GM21390 (cell line): Measurements from ENCODE around the gene PAM16.
A peak's percentile ranks its signal among the peaks of the same experiment; 100 is the strongest.

Source experiments
- ATAC-seq: cut with Tn5 transposase; IDR thresholded peaks from one replicate; pipeline ENCODE4 v1.9.1; 2021; ENCODE audit not compliant: unreplicated experiment

Gene PAM16

DNA sequence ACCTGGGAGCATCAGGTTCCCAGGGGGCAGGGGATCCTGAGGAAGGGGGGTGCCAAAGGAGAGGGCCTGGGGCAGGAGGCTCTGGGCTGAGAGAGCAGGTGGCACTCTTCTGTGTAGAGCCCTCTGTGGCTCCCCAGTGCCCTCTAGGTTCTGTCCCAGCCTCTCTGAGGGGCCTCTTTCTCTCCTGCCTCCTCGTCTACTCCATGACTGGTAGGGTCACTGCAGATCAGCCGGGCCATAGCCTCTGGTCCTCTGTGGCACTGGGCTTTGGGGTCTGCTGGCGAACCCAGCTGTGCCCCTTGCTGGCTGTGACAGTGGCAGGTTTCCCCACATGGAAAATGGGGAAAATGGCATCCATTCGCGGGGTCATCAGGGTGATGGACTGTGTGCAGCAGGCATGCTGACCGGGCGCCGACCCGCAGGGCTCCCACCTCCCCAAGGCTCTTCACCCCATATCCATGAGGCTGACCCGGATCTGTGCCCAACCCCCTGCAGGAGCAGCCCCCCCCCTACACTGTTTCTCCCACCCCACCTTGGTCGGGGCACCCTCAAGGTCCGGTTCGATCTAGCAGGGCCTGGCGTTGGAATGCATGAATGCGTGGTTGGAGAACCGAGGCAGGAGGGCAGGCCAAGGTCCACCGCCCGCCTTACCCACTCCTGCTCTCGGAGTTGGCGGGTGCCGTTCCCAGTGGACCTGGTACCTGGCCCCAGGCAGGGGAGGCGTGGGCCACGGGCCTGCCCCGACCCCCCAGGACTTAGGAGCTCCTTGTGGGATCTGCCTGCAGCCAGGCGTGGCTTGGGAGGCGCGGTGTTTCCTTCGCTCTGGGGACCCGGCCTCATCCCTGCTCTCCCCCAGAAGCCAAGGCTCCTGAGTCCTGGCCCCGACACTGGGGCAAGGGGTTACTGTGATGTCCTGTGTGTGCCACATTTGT, 28.7 kb downstream of the PAM16 start:
- ATAC-seq: no peak

DNA sequence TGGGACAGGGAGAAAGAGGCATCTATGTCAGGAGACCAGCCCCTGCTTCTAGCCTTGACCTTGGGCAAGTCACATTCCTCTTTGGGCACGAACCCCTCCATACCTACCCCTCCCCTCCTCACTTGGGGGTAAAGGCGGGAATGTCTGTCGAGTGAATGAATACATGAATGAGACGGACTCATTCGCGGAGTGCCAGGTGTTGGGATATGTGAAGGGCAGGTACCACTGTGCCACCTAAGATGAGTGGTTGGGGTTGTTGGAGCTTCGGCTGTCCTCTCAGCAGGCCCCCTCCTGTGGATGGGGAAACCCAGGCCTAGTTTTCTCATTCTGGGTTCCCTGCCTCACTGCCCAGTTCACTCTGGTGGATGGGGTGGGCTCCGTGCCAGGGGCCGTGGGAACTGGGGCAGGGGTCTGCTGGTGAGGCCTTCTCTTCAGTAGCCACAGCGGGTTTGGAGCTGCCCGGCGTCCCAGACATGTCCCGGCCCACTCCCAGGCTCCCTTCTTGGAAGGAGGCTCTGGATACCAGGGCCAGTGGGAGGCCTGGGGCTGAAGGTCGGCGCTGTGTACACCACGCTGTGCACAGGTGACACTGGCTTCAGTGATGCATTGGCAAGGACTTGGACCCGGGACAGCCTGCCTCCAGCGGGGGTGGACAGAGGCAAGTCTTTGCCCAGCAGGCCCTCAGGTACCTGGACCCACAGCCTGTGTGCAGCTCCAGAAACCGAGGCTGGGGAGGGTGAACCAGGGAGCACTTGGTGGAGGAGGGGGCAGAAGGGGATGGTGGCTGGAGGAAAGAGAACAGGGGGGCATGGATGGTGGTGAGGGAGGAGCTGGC, 29.6 kb downstream of the PAM16 start:
- no peak for ATAC-seq

DNA sequence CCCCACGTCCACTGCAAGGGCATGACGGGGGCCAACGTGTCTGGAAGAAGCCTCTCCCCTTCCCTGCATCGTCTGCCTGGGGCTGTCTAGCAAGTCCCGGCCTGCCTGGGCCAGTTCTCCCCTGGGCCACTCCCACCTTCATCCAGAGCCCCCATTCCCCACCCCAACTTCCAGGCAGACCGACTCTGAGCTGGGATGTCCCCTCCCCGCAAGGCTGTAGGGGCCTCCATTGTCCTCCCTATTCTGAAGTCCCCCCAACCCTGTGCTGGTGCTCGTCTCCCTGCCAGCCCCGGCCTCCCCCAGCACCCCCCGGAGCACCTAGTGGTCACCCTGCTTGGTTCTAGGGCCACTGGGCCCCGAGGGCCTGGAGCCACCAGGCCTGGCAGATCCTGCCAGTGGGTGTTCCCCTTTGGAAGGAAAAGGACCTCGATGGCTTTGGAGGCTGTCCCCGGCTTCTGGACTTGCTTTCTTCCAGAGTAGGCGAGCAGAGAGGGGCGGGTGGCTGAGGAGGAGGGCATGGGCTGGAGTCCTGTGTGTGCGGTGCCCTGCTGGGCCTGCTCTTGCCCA, 30.5 kb downstream of the PAM16 start:
- ATAC-seq: no peak

DNA sequence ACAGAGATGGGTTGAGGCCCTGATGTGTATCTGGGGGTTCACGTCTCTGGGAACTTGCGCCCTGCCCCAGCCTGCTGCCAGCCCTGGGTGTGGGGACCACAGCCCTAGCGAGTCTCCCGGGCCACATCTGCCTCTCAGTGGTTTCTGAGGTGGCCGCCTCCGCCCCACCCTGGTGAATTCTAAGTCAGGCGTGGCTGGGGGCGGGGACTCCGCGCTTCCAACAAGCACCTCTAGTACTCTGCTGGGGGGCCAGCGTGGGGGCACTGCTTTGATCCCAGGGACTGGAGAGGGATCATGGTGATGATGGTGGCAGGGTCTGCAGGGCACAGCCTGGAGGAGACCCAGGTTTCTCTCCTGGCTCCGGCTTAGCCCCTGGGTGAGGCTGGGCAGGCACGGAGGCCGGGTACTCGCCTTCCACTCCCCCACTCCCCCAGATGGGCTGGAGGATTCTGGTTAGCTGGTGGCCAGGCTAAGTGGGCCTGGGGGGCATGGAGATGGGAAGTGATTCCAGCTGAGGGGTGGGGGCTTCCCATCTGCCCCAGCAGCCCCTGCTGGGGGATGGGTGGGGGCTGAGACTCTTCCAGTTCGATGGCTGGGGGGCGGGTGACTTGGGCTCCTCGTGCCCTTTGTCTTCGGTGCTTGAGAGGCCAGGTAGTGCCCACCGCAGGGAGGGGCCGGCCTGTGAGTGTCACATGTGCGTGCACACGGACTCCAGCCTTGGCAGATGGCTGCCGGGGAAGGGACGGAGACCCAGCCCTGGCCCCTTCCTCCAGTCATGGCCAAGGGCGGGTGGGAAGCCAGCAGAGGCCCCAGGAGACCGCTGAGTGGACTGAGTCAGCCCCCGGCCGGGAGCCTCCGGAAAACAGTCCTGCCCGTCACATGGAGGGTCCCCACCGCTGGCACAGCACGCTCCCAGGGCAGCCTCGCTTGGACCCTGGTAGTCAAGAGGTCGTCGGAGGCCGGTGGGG, 31.4 kb downstream of the PAM16 start:
- peak; percentile 53 for ATAC-seq

DNA sequence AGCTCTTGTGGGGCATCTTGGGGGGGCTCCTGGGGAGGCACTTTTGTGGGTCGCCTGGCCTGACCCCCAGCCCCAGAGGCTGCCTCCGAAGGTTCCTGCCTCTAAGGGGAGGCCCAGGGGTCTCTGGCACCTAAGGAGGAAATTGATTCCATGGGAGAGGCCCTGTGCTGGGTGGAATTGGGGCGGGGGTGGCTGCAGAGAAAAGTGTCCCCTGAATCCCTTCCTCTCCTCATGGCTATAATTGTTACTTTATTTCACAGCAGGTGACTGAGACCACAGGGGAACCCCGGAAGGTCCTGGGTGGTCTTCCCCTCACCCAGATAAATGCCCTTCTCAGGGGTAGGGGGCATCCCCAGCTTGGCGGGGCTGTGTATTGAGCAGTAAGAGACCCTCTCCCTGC, 32.2 kb downstream of the PAM16 start:
- ATAC-seq: no peak

DNA sequence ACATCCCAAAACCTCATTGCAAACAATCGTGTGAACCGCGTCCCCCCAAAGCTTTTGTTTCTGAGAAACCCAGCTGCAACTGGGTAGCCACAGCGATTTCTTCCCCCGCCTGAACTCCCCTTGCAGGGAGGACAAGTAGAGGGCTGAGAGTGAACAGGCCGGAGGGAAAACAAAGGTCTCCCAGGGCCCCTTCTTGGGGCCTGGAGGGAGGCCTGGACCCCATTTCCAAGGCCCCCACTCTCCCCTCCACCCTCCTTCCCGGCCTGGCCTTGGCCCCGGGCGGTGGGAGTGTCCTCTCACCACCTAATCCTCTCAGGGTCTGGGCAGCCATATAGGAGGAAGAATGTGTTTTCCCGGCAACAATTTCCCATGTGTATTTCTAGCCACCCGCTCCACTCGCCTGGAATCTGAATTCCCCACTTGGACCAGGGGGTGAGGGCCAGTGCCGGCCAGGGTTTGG, 32.6 kb downstream of the PAM16 start:
- ATAC-seq: no peak

DNA sequence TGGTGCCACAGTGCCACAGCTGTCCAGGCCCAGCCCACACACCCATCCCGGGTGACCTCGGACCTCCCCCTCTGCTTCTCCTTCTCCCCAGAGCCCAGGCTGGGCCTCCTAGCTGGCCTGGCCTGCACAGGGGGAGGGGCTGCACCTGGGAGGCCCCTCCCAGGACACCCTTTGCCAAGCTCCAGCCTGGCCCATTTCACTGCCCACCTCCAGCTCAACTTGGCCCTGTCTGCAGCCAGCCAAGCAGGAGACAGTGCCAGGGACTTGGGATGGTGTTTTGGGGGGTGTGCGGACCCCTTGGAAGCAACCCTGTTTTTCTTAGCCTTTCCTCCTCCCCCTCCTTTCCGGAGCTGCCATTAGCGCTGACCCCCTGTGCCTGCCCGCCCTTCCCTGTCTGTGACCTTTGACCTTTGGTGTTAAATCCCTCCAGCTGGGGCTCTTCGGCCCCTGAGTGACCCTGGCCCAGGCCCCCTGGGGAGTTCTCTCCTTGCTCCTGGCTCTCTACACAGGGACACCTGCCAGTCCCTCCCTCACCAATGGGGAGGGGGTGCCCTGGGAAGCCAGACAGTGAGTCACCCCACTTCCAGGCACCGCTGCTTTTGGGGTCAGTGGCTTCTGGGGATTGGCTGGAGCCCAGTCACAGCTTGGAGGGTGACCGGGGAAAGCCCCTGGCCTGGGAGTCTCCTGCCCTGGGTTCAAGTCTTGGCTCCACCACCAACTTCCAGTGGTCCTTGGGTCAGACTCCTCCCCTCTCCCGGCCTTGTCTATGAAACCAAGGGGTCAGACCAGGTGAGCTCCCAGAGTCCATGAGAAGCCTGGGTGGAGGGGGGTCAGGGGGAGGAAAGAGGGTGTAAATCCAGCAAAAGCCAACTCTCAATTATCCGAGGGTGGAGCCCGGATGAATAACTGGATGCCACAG, 33.3 kb downstream of the PAM16 start:
- no peak for ATAC-seq

DNA sequence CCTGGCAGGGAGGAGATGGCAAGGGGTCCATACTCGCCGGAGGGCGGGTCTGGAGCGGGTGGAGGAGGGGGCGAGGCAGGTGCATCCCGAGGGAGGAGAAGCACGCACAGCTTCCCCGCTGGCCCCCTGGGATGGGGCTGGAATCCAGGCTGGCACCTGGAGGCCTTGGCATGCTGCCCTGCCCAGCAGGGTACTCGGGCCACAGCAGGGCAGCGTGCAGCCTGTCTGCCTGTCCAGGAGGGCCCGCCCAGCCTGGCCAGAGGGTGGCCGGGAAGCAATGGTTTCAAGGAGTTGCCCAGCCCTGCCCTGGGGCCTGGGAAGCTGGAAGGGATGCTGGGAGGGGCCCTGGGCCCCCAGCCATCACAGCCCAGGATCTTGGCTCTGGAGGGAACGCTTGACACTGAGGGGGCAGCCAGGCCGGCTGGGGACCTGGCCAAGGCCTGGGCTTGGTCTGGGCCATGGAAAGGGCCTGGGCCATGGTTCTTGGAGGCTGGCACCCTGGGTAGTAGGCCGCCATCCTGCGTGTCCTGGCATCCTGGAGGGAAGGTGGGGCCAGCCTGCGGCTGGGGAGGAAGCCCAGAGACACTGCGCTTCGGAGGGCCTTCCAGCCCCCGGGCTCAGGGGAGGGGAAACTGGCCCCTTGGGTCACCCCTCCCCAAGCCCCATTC, 34.1 kb downstream of the PAM16 start:
- no peak for ATAC-seq

DNA sequence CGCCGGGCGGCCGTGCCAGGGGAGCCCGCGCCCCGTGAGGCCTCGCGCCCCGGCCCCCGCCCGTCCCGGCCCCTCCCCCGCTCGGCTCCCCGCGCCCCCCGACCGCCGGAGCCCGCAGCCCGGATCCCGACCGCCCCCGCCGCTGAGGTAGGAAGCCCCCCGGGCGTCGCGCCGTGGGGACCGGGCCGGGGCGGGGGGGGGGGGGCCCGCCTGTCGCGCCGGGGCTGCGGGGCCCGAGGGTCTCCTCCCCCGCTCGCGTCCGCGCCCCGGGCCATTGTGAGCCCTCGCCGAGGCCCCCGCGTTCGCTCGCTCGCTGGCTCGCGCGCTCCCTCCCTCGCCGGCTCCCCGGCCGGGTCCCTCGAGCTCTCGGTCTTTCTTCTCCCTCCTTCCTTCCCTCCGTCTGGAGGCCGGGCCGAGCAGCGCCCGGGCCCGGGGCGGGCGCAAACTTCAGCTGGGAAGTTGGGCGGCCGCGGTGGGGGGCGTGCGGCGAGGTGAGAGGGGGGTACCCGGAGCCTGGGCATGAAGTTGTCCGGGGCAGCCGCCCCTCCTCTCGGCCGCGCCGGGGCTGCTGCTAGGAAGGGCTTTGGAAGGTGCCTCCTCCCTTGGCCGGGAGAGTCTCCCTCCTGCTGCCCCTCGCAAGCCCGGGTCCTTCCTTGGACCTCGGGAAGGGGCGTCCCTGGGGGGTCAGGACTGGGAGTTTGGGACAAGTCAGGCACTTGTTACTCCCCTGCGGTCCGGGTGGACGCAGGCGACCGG, 34.8 kb downstream of the PAM16 start:
- no peak for ATAC-seq

DNA sequence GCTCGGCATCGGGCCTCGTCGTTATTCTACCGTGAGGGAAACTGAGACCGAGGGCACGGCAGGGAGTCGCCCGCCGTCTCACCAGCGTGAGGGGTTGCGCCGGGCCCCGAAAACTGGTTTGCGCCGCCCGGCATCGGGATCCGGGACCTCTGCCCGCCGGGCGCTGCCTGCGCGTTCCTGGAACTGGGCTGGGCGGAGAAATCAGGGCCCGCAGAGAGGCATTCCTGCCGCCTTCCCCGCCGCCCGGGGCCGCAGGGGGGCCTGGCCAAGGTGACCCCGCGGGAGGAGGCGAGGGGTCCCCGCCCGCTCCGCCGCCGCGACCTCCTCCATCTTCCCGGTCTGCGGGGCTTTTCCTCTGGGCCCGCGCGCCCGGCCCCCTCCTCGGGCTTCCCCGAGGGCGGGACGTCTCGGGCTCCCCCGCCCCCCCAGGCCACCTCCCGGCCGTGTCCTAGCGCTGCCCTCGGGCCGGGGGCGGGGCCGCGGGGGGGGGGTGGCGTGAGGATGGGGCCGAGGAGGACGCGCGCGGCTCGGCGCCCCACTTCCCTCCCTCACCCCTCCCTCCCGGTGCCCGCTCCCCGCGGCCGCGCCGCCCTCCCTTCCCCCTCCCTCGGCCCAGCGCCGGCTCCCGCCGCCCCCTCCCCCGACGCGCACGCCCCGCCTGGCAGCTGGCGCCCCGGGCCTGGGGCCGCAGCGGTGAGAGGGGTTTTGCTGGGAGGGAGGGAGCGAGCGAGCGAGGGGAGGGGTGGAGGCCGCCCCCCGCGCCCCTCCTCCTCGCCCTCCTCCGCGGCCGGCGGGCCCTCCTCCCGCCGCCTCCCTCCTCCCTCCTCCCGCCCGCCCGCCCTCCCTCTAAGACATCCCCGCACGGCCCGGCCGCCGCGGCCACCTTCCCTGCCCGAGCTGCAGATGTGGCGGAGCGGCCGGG, 35.7 kb downstream of the PAM16 start, which contains the start of gene GLIS2:
Gene GLIS2 (plus strand): TSS at position 882 of the 922 bp plus-strand sequence. CDS start 16,214 bp downstream, outside the sequence.
- no peak for ATAC-seq

DNA sequence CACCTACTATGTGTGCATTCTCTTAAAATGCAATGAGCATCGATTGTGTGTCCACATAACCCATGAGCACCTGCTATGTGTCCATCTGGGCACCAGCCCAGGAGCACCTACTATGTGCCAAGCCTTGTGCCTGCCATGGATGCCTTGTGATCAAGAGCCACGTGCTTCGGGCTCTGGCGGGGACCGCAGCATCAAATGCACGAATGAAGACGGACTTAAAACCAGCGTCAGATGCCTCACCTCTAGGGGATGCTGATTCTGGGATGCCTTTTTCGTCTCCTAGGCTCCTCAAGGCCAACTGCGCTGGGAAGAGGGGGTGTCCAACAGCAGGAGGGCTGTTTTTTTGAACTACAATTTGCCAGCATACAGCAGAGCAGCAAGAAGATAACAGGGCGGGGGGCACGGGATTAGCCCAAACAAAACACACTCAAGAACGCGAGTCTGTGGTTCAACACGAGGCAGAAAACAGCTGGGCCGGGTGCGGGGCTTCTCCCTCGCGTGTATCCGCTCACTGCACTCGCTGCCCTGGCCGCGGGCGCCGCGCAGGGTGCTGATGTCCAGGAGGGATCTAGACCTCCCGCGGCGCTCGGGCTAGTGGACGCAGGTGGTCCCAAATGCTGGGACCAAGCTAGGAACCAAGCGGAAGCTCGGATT, 36.5 kb downstream of the PAM16 start:
- no peak for ATAC-seq

DNA sequence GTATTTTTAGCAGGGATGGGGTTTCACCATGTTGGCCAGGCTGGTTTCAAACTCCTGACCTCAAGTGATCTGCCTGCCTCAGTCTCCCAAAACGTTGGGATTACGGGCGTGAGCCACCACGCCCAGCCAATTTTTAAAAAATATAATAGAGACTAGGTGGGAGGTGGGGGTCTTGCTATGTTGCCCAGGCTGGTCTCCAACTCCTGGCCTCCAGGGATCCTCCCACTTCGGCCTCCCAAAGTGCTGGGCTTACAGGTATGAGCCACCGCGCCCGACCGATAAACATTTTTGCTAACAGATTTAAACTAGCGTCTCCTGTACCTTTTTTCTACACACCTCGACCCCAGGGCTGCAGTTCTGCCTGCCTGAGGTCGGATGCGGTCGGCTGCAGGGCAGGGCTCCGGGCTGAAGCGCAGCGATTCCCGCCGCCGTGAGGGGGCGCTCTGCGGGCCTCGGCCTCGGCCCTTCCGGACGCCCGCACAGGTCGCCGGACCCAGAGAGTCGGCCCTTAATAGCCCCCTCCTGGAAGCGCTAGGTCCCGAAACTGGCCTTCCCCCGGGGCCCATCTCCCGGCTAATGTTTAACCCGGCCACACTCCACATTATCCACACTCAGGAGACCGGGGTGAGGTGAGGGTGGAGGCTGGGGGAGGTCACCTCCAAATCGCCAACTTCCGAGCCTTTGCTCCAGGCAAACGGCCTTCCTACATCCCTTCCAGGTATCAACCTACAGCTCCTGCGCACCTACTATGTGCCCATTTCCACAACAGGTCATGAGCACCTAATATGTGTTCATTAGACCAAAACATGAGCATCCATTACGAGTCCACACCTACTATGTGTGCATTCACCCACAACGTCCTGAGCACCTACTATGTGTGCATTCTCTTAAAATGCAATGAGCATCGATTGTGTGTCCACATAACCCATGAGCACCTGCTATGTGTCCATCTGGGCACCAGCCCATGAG, 37.3 kb downstream of the PAM16 start:
- ATAC-seq: no peak

DNA sequence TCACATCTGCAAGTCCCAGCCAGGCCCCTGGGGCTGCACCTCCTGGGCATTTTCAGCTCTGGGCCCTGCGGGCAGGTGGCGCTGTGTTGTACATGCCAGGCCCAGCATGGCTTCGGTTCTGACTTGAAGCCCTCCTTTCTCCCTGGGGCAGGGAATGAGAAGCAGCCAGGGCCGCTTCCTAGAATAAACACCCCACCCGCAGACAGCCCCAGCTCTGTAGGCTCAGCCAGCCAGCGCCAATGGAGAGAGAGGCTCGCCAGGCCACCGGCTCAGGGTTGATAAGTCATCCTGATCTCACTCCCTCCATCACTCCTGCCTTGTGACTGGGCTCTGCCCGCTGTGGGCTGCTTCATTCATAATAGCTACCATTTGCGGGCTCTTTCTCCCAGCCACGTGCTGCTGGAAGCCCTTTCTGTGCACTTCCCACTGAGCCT, 41.3 kb downstream of the PAM16 start:
- ATAC-seq: no peak

DNA sequence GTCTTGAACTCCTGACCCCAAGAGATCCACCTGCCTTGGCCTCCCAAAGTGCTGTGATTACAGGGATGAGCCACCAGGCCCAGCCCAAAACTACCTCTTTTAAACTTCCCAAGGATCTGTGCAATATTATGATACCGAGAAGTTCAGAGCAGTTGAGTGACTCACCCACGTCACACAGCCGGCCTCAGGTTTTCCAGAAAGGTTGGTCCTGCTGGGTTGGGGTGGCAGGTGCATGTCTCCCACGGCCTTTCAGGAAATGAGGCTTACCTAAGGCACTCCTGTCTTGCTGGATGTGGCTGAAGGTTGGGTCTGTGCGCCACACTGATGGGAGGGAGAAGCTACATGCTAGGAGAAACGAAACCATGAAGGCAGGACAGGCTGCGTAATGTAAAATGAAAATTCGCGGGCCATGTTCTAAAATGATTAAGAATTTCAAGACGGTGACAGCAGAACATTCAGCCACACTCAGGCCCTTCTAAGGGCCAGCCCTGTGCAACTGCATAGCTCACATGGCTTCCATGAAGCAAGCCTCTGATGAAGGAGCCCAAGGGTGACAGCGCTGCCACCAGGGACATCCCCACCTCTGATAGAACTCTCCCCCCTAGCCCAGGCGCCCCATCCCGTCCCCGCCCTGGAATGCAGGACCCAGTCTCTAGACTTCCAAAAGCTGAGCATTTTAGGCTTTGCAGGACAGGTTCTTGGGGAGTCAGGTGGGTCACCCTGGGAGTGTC, 41.9 kb downstream of the PAM16 start:
- ATAC-seq: no peak
